Left ventricle myocardium superior (tissue), 1 donor: ENCODE measurements around the gene MTHFSD. TPM values are rescaled to one million over a fixed set of nuclear protein-coding genes. Genes with fewer than 3 reads are reported as not detected.

Experiments
- ATAC-seq: fragments of 200-7000 bp; cut with Tn5 transposase; one replicate; pipeline ENCODE4 v1.9.1; 2020; ENCODE audit warnings: mild to moderate bottlenecking, moderate library complexity
- DNase-seq: peaks from one replicate; pipeline ENCODE4 v3.0.0-alpha.2; 2020
- intact Hi-C: fragments of 100-400 bp; cut with micrococcal nuclease; formaldehyde crosslinking; loops from one replicate; pipeline ENCODE4 v1.11.0; 2022
- total RNA-seq: library from RNA; stranded (reverse); fragmentation: NEBNext Ultra II Directional; extraction: Animal tissue kit (Norgen Biotek cat#: 25700); gene quantifications from one replicate; pipeline ENCODE4 v1.2.1, GENCODE V29; 2021
- donor health status: DM: no; HTN: yes; CAD: no; lungs with severe emphysema.

The MTHFSD gene
- total RNA-seq, 1 donor from 2014 or later = 12.6 TPM

DNA sequence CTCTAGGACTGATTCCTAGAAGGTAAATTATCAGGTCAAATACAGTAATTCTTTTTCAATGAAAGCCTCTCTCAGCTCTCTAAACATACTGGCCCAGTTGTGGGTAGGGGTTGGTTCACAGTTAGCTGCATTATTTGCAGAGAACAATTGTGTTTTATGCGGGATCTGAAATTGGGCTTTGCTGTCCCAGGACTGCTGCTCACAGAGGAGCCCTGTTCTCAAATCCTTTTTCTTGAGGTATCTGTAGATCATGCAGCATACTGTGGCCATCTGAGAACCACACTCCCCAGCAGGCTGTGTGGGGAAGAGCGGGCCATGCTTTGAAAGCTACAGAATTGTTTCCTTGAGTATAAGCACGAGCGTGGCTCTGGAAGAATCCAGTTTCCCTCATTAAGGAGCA, 17.5 kb downstream of the MTHFSD start:
- intact Hi-C loops = no loop called here
- no peak for DNase-seq
- ATAC-seq = no peak

DNA sequence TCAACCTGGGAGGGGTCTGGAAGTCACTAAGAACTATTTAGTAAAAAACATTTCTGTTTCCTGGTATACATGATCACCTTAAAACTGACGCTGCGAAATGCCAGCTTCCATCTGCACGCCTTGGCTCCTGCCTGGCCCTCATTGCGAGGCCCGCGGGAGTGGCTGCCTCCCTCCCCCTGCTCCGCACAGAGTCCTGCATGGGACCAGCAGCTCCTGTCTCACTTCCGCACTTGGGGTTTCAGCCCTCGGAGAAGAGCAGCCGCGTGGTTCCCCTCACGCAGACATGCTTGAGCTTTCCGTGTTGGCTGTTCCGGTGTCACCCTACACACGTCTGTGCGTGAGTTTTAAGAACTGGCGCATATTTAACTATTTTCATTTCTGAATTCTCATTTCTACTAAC, 18.4 kb downstream of the MTHFSD start:
- intact Hi-C loops = no loop called here
- no peak for ATAC-seq
- DNase-seq = peak; percentile 3

DNA sequence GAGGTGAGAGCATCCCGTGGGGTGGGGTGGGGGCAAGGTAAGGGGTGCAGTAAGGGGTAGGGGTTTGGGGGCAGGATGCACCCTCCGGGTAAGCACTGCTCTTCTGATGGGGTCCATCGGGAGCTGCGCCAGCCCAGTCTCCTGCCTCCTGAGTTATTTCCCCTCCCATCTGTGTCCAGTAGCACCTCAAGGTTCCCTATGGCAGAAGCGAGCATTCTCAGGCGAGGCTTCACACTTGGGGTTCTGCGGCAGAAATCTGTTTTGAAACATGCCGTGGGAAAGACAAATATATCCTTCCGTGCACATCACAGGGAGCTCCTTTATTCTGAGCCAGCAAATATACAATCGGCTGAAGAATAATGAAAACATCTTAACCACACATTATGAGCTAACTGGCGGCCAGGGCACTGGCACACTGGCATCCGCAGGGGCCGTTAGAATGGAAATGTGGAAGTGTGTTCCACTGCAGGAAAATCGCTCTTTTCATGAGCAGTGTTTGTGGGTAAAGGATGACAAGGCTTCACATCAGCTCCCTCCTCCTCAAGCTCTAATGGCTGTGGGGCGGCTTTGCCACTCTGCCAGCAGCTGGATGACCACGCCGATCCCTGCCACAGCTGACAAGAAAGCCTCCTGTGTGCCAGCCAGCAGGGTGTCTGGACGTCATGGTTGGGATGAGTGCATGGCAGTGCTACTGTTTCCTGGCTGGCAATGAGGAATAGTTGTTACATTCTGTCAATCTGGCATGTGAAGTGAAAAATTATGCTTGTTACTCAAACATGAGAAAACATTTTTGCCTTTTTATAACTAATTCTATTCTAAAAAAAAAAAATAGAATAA, 20.0 kb downstream of the MTHFSD start:
- intact Hi-C loops = no loop called here
- DNase-seq = peak; percentile 37
- peak; percentile 65 for ATAC-seq

DNA sequence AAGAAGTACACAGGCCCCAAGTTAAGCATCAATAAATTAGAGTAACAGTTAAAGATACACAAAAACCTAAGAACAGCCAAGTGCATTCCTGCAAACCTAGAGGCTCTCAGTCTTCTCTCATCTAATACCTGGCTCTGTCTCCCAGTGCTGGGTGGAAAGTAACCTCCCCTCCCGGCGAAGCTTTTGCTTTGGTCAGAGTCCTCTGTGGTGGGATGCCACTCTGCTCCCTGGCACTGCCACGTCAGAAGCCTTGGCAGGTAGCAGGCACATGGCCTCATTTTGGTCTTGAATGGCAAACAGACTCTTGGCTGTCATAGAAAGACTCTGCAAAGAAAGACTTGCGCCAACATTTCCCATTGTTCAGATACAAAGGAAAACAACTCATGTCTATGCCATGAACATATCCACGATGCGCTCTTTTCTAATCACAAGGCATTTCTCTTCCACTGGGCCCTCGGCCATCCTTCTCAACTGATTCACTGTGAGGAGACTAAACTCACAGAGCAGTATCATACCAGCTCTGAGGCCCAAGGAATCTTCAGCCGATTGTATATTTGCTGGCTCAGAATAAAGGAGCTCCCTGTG, 21.2 kb downstream of the MTHFSD start:
- ATAC-seq (no peak), DNase-seq (no peak)
- intact Hi-C loops = no loop called here

DNA sequence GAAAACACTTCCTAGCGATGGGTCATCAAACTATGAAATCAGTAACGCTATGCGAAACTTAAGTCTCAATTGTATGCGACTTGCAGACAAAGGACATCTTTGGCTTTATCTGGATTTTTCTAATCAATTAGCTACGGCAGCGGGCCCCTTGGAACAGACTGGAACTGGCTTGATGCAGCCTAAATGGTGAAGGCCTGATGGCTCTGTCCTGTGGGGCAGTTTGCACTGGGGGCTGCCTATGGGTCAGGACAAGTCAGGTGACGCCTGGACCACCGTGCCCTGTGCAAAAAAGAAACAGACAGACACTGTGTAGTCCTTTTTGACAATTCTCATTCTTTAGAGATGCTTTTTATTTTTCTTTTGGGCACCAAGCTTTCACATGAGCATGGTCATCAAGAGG, 22.0 kb downstream of the MTHFSD start:
- peak; percentile 0 for DNase-seq
- intact Hi-C loops = no loop called here
- no peak for ATAC-seq

DNA sequence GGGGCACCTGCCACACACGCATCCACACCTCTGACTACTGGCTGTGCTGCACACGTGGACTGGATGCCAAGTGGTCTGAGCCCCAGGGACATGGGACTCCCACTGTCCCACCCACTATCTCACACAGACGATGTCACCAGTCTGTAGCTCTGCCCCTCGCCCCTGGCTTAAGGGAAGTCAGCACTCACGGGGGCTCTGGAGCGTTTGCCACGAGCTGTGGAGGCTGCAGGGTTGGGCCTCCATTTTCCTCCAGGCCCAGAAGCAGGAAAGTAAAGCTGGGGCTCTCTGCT, 22.6 kb downstream of the MTHFSD start:
- DNase-seq (no peak), ATAC-seq (no peak)
- intact Hi-C loops = no loop called here

DNA sequence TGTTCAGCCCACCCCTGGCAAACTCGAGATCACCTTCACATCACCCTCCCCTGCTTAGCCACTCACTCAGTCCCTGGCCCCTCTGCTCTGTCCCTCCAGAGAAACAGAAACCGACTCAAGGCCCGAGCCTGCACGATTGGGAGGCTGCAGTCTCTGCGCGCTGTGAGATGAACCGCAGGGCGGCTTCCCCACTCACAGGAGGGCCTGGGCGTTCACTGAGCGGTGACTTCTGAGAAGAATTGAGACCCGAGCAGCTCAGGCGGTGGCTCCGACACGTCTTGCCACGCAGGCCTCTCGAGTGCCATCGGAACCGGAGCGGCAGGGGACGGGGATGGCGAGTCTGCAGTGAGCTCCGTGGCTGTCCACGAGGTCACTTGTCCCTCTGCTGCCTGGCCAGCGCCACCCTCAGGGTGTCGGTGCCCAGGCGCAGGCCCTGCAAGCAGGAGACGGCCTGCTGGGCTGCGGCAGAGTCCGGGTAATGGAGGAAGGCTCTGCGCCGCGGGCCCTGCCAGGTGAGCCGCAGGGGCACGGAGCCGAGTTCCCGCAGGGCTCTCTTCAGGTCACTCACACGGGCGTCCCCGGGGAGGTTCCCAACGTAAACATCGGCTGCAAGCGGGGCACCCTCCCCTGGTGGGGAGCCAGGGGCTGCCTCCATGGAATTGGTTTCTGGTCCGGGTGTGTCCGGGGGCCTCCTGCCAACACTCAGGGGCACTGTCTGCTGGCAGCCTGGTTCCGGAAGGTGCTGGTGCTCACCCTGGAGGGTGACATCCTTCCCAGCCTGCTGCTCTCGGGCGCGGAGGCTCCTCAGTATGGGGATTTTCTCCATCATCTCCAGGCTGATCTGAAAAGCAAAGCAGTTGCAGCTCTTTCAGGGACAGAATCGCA, 23.2 kb downstream of the MTHFSD start:
- ATAC-seq = no peak
- peak; percentile 32 for DNase-seq
- intact Hi-C loops = no loop called here

DNA sequence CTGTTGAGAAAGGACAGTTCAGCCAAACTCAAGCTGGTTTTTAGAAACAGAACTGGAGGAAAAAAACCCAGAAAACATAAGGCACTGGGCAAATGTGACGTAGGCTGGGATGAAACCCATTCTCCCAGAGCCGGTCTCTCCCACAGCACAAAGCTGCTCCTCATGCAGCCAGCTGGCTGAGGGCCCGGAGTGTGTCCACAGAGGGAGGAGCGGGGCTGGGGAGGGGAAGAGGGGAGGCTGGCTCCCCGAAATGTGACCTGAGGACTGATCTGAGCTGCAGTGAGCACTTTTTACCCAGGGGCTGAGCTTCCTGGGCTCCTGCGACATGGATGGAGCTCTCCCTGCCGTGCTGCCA, 23.9 kb downstream of the MTHFSD start:
- ATAC-seq = peak; percentile 73
- DNase-seq = peak; percentile 77
- intact Hi-C loops = no loop called here

DNA sequence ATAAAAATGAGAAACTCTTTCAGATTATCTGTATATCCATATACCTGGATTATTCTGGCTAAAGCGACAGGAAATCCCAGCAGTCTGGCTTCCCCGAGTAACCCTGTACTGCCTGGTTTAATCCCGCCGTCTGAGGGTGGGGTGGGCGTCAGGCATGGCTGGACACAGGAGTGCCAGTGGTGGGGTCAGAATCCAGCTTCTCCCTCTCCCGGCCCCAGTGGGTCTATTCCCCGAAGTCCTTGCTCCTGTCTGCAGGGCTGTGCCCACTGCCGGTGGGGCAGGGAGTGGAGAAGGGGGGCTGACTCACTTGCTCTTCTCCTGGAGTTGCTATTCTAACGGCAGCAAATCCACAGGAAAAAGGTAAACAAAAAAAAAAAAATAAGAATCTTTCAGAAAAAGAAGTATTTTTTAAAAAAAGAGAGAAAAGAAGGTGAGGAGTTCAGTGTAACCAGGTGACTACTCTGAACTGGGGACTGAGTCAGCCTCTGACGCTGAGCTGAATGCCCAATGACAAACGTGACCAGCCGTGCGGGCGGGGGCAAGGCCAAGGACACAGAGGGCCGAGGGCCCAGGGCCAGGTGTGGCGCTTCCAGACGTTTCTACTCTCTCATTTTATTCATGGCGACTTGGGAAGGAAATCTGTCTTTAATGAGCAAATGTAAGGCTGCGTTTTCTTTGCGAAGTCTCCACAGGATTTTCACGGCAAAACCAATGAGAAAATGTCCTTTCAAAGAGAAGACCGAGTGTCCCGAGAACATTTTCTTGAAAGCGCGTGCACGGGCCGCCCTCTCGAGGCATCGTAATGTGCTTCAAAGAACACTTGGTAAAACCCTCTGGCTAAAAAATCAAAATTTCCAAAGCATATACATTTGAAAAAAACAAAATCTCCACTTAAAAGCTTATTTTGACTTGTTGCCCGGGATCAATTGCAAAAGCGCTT, 24.5 kb downstream of the MTHFSD start:
- no peak for ATAC-seq
- intact Hi-C loops = no loop called here

DNA sequence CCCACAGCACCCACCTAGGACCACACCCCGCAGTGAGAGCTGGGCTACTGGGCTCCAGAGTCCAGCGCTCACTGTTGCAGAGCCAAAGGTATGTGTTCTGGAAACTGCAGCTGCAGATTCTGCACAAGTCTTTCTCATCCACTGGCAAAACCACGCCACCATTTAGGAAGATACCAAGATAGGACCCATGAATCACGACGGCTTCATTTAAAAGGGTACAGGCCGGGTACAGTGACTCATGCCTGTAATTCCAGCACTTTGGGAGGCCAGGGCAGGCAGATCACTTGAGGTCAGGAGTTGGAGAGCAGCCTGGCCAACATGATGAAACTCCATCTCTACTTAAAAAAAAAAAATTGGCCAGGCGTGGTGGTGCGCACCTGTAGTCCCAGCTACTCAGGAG, 25.9 kb downstream of the MTHFSD start:
- no peak for ATAC-seq
- peak; percentile 6 for DNase-seq
- intact Hi-C loops = no loop called here

More for the DNA sequence above, 24.5 kb downstream of the MTHFSD start:
- peak; percentile 22 for DNase-seq

DNA sequence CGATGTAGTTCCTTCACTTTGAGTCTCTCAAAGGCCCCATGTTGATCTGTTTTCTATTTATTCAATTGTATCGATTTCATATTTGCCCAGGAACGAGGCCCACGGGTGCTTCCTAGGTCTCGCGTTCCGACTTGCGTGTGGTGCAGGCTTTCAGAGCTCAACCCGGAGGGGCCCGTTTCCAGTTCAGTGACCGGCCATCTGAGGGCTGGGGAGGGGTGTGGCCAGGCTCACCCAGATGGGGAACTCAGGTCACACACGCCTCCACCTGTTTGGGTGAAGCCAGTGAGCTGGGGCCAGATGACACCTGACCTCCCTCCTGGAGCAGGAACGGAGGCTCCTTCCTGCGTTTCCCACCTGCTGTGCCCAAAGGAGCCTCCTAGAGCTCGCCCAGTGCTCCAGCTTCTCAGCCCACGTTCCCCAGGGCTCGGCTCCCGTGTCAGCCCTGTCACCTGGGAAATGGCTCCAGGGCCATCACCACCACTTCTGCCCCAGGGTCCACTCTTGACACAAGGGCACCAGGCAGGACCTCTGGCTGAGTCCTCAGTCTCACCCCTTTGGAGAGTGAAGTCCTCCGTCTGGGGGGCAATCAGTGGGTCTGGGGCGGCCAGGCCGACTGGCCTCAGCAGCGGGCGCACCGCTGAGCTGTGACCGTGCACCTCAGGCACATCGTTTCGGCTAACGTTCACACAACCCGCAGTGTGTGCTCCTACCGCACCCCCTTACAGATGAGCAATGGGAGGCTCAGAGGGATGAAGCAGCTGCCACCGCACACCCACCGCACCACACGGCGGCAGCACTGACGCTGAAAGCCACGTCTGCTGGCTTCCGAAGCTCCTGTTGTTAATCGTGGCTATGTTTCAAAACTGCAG, 26.7 kb downstream of the MTHFSD start:
- DNase-seq = peak; percentile 13
- no peak for ATAC-seq
- intact Hi-C loops = no loop called here

DNA sequence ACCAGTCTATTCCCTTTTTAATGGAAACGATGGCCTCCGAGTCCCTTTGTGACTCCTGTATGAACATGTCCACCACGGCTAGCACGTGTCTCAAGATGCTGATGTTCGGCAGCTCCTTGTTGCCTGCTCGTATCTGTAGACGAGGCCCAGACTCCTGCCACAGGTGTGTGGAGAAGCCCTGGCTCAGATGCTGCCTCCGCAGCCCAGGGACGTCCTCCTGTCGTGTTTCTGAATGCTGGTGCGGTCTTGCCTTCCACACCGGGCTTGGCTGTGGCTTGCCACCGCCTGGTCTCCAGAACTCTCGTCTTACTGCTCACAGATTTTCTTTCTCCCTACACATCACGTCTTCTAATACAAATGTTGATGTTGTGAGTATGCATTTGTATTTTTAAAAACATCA, 27.7 kb downstream of the MTHFSD start:
- no peak for DNase-seq
- ATAC-seq = no peak
- intact Hi-C loops = no loop called here

DNA sequence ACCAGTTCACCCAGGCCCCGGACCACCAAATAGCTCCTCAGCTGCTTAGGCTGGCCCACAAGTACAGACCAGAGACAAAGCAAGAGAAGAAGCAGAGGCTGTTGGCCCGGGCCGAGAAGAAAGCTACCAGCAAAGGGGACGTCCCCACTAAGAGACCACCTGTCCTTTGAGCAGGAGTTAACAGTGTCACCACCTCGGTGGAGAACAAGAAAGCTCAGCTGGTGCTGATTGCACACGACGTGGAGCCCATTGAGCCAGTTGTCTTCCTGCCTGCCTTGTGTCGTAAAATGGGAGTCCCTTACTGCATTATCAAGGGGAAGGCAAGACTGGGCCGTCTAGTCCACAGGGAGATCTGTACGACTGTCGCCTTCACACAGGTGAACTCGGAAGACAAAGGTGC, 29.3 kb downstream of the MTHFSD start:
- no peak for ATAC-seq
- intact Hi-C loops = no loop called here
- DNase-seq = no peak

DNA sequence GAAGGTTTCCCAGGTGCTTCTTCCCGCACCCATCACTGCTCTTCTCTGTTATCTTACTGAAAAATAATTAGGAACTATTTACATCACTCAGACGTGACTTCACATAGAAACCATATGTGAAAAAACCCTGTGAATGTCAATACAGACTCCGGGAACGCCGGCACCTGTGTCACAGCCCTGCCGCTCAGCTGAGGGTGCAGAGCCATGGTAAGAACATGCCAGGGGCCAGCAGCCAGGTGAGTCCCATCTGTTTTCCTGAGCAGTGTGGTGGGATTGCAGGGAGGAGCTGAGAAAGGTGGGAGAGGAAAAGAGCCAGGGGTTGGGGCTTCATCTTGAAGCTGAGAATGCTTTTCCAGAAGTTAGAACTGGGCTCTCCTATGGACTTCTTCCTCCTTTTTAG, 31.0 kb downstream of the MTHFSD start:
- ATAC-seq (no peak), DNase-seq (no peak)
- intact Hi-C loops = no loop called here

DNA sequence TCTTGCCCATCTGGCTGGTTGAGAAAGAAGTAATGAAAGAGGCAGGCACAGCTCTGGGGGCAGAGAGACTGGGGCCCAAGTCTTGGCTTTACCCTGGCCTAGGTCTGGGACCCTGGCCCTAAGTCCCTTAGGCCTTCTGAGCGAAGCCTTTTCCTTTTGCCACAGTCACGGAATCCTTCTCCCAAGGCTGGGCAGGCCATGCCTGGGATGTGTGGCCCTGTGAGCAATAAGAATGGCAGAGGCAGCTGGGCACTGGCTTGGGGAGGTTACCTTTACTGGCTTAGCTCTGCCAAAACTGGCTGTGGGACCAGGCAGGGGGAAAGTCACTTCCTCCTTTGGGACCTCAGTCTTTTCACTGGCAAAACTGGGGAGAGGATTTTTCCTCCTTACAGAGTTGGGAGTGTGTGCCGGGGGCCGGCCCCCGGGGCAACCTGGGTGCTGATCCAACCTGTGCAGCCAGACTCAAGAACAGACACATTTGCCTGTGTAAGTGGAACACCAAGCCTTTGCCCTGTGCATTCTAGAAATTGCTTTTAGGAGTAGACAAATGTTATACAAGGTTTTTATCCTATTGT, 31.8 kb downstream of the MTHFSD start:
- ATAC-seq (no peak), DNase-seq (no peak)
- intact Hi-C loops = no loop called here

DNA sequence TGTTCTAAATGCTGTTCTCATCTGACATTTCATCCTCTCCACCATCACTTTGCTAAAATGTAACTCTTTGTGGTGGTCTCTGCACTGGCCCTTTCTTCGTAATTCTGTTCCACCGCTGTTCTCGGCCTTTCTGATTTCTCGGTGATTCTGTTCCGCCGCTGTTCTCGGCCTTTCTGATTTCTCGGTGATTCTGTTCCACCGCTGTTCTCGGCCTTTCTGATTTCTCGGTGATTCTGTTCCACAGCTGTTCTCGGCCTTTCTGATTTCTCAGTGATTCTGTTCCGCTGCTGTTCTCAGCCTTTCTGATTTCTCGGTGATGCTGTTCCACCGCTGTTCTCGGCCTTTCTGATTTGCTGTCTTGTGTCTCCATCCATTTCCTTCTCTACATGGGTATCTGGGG, 32.4 kb downstream of the MTHFSD start:
- intact Hi-C loops = no loop called here
- DNase-seq (no peak), ATAC-seq (no peak)

DNA sequence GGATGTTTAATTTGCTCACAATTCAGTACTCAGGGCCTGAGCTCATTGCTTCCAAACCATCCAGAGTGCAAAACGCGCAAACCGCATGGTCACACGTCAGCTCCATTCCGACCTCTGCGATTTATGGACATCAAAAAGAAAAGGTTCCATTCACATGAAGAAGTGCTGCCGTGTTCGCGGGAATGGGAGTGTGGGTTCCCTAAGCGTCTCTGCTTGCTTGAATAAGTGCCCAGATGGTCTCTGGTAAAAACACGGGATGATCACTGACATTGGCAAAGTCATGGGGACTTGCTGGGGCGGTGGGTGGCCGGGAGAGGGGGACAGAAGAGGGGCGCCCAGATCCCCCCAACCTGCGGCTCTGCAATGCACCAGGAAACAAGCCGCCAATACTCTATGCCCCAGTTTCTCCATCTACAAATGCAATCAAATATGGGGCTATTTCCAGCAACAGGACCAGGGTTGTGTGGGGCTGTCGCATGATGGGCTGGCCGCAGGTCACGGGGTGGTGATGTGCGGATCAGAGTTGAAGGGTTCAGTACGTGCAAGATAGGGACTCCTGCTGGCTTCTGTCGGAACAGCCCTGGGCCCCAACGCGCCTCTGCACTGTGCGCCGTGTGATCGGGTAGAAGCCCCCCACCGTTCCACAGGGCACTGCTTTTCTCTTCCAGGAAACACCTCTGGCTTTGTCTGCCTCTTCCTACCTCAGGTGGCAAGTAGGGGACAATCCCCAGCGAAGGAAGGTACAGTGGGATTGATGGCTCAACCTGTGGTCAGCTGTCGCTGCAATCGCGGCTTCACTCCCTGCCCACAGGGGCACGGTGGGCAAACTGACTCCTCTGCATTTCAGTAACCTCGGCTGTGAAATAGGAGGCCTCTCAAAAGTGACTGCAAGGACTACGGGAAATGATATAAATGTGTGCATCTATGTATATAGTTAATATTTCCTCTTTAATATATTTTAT, 33.5 kb downstream of the MTHFSD start:
- intact Hi-C loops = no loop called here
- DNase-seq (peak; percentile 16), ATAC-seq (no peak)
